HEK293 (cell line): ENCODE data around the gene ENDOU.

ENCODE experiments used
- CTCF ChIA-PET: fragments of 350-600 bp; formaldehyde crosslinking; extraction: SDS; loops from one replicate; lab custom pipeline; 2021; ENCODE audit warnings: antibody characterized with exemption; lab: Yijun Ruan, JAX
- POLR2A ChIA-PET: fragments of 300-600 bp; formaldehyde crosslinking; extraction: SDS; loops from one replicate; lab custom pipeline; 2020; ENCODE audit warnings: antibody characterized with exemption, inconsistent platforms; lab: Yijun Ruan, JAX
- H3K27ac ChIP-seq: fragments of 200-500 bp; sonication (Bioruptor generic); 2 replicates; pipeline ENCODE4 v1.5.1; 2014; ENCODE audit warnings: low read depth, low read length, control low read depth, inconsistent platforms; ENCODE audit errors: extremely low read depth
- H3K36me3 ChIP-seq, 2 experiments: fragments of 200-500 bp in 1 of 2; sonication (Bioruptor generic) in 1 of 2; 1 replicate in 1 of 2; 2 replicates in 1 of 2; pipeline ENCODE4 v1.5.1; 2014 to 2017; ENCODE audit warnings: inconsistent platforms in 2 of 2, low read length in 2 of 2; ENCODE audit not compliant: control insufficient read depth in 2 of 2, insufficient read depth in 1 of 2
- H3K4me1 ChIP-seq: fragments of 200-500 bp; sonication (Bioruptor generic); 2 replicates; pipeline ENCODE4 v1.5.1; 2014; ENCODE audit warnings: mild to moderate bottlenecking, low read length, inconsistent platforms; ENCODE audit not compliant: control insufficient read depth, insufficient read depth
- H3K4me3 ChIP-seq: 2 replicates; pipeline ENCODE4 v1.5.1; 2011; ENCODE audit warnings: low read depth, mild to moderate bottlenecking, control low read depth, low read length, moderate library complexity
- H3K9me3 ChIP-seq: fragments of 200-500 bp; sonication (Bioruptor generic); 2 replicates; pipeline ENCODE4 v1.5.1; 2014; ENCODE audit warnings: low read depth, low read length, inconsistent platforms; ENCODE audit not compliant: control insufficient read depth, insufficient read depth
- RBAK ChIP-seq: fragments of 450-650 bp; formaldehyde crosslinking; IDR thresholded peaks from 2 replicates; pipeline ENCODE4 v1.5.1; 2016; ENCODE audit warnings: missing biosample characterization, missing genetic modification characterization
- REPIN1 ChIP-seq: fragments of 450-650 bp; formaldehyde crosslinking; IDR thresholded peaks from 2 replicates; pipeline ENCODE4 v1.5.1; 2017; ENCODE audit warnings: missing biosample characterization, missing genetic modification characterization, low read depth
- TCF7L2 ChIP-seq: IDR thresholded peaks from 2 replicates; pipeline ENCODE4 v1.6.1; 2011; ENCODE audit warnings: low read depth, mild to moderate bottlenecking, inconsistent platforms, low read length, moderate library complexity, borderline replicate concordance
- TSHZ1 ChIP-seq: fragments of 450-650 bp; formaldehyde crosslinking; IDR thresholded peaks from 2 replicates; pipeline ENCODE4 v1.5.1; 2016; ENCODE audit warnings: missing biosample characterization, missing genetic modification characterization, borderline replicate concordance
- ZBTB11 ChIP-seq: fragments of 450-650 bp; formaldehyde crosslinking; conservative IDR thresholded peaks from 2 replicates; pipeline ENCODE4 v1.5.1; 2016; ENCODE audit warnings: low read depth, missing biosample characterization, missing genetic modification characterization
- ZBTB20 ChIP-seq: fragments of 450-650 bp; formaldehyde crosslinking; IDR thresholded peaks from 2 replicates; pipeline ENCODE4 v1.5.1; 2016; ENCODE audit warnings: missing biosample characterization, missing genetic modification characterization
- ZBTB8A ChIP-seq: fragments of 450-650 bp; formaldehyde crosslinking; IDR thresholded peaks from 2 replicates; pipeline ENCODE4 v1.5.1; 2016; ENCODE audit warnings: missing biosample characterization, missing genetic modification characterization
- ZNF112 ChIP-seq: fragments of 450-650 bp; formaldehyde crosslinking; IDR thresholded peaks from 2 replicates; pipeline ENCODE4 v1.5.0; 2017; ENCODE audit warnings: missing biosample characterization, missing genetic modification characterization
- ZNF335 ChIP-seq: fragments of 450-650 bp; formaldehyde crosslinking; conservative IDR thresholded peaks from 2 replicates; pipeline ENCODE4 v1.5.1; 2016; ENCODE audit warnings: missing biosample characterization, missing genetic modification characterization
- ZNF518A ChIP-seq: fragments of 450-650 bp; formaldehyde crosslinking; conservative IDR thresholded peaks from 2 replicates; pipeline ENCODE4 v1.5.1; 2016; ENCODE audit warnings: low read depth, missing biosample characterization, missing genetic modification characterization
- ZNF548 ChIP-seq: fragments of 450-650 bp; formaldehyde crosslinking; IDR thresholded peaks from 2 replicates; pipeline ENCODE4 v1.5.1; 2016; ENCODE audit warnings: missing biosample characterization, missing genetic modification characterization
- ZNF571 ChIP-seq: fragments of 450-650 bp; formaldehyde crosslinking; IDR thresholded peaks from 2 replicates; pipeline ENCODE4 v1.5.0; 2017; ENCODE audit warnings: missing biosample characterization, missing genetic modification characterization
- ZNF658 ChIP-seq: fragments of 450-650 bp; formaldehyde crosslinking; IDR thresholded peaks from 2 replicates; pipeline ENCODE4; 2016; ENCODE audit warnings: missing biosample characterization, missing genetic modification characterization
- ZNF704 ChIP-seq: fragments of 450-650 bp; formaldehyde crosslinking; IDR thresholded peaks from 2 replicates; pipeline ENCODE4 v1.5.1; 2016; ENCODE audit warnings: missing biosample characterization, missing genetic modification characterization
- ZNF768 ChIP-seq: fragments of 450-650 bp; formaldehyde crosslinking; IDR thresholded peaks from 2 replicates; pipeline ENCODE4 v1.5.1; 2018; ENCODE audit warnings: missing biosample characterization, mild to moderate bottlenecking, missing genetic modification characterization

ENDOU gene

GRCh38 chr12:47773062-47773857, 48.0 kb upstream of the ENDOU start, which contains the start of gene SLC48A1 (continued):
- TF ChIP-seq ZNF518A (tag by site-specific recombination) (no peak), ZNF571 (tag by site-specific recombination) (no peak), RBAK (tag by site-specific recombination) (no peak), ZBTB8A (peak; percentile 95)

GRCh38 chr12:47772738-47773061, 47.4 kb upstream of the ENDOU start:
- H3K4me1 ChIP-seq, result no peaks in the 10 kb centered on the region; the same call in 1 of the 2 replicates
- ChIA-PET CTCF (interaction anchor here (0.5 to 19.6 kb wide), 12 partner anchors 10 to 417 kb away, joined by 3 to 784 read pairs (median 5); partner anchors contain the start of gene RAPGEF3), POLR2A (interaction anchor here (0.6 to 1.6 kb wide), 3 partner anchors 14 to 67 kb away, joined by 3 to 4 read pairs (median 4); partner anchors contain the start of gene RAPGEF3)
- no peak overlapping the region; the same call in 1 of the 2 replicates for H3K27ac ChIP-seq
- no peaks in the 10 kb centered on the region for H3K9me3 ChIP-seq
- peak overlapping the region; percentile 76 for H3K4me3 ChIP-seq
- TF ChIP-seq ZNF112 (tag by site-specific recombination) (no peak), ZBTB8A (peak; percentile 66), TCF7L2 (no peak), ZNF768 (tag by site-specific recombination) (no peak), ZNF704 (tag by site-specific recombination) (no peak), ZNF335 (peak; percentile 63), ZBTB20 (tag by site-specific recombination) (peak; percentile 61), TSHZ1 (no peak), REPIN1 (tag by site-specific recombination) (no peak), ZNF548 (tag by site-specific recombination) (no peak), ZNF658 (tag by site-specific recombination) (no peak), ZBTB11 (tag by site-specific recombination) (0 out of 2 replicates have a peak, but pooled peaks have one; percentile 23)
- no peaks in the 10 kb centered on the region for H3K36me3 ChIP-seq
